ENCODE data around the gene NKAIN1.

NKAIN1 gene

GRCh38 chr1:31170486-31170735 lies 69.3 kb downstream of the NKAIN1 start:
- DNase-seq: no peak
- Histone ChIP-seq H3K9ac (ENCODE audit: low read depth, low read length) (no peak overlapping the region), H3K79me2 (ENCODE audit: insufficient read depth, low read length) (no peaks in the 10 kb centered on the region), H3K27me3 (ENCODE audit: insufficient read depth, low read length, poor library complexity) (peaks cover 4% of the 10 kb centered on the region), H3K4me1 (ENCODE audit: insufficient read depth, low read length) (no peaks in the 10 kb centered on the region), H3K27ac (ENCODE audit: low read length) (no peak overlapping the region), H3K4me2 (ENCODE audit: insufficient read depth, low read length) (no peak overlapping the region), H3K36me3 (ENCODE audit: insufficient read depth, low read length) (no peaks in the 10 kb centered on the region), H3K4me3 (ENCODE audit: low read depth in 1 of 2, low read length in 2 of 2) (no peak overlapping the region), H3K9me3 (ENCODE audit: insufficient read depth, low read length, severe bottlenecking) (no peaks in the 10 kb centered on the region), H2AFZ (ENCODE audit: low read depth, low read length) (no peak overlapping the region), H4K20me1 (ENCODE audit: insufficient read depth, low read length) (no peaks in the 10 kb centered on the region)
- TF ChIP-seq CTCF (IDR thresholded peaks at IDR 0.05; ENCODE audit: borderline replicate concordance, extremely low read depth, low read length, poor library complexity, severe bottlenecking): no peak
- no peak for TF ChIP-seq EZH2 (IDR thresholded peaks at IDR 0.05; ENCODE audit: borderline replicate concordance, low read depth, low read length, severe bottlenecking)
- ATAC-seq (ENCODE audit: insufficient read depth, low read depth): no peak

- peaks cover 6% of the 10 kb centered on the region for H3K4me1 ChIP-seq (ENCODE audit: insufficient read depth, low read length)
- no peak overlapping the region for H2AFZ ChIP-seq (ENCODE audit: low read depth, low read length)
- H3K36me3 ChIP-seq (ENCODE audit: insufficient read depth, low read length): no peaks in the 10 kb centered on the region
- no peak overlapping the region for H3K4me2 ChIP-seq (ENCODE audit: insufficient read depth, low read length)
- no peak overlapping the region for H3K27ac ChIP-seq (ENCODE audit: low read length)
- H3K79me2 ChIP-seq (ENCODE audit: insufficient read depth, low read length): no peaks in the 10 kb centered on the region
- TF ChIP-seq EZH2 (IDR thresholded peaks at IDR 0.05; ENCODE audit: borderline replicate concordance, low read depth, low read length, severe bottlenecking): no peak
- no peak for TF ChIP-seq CTCF (IDR thresholded peaks at IDR 0.05; ENCODE audit: borderline replicate concordance, extremely low read depth, low read length, poor library complexity, severe bottlenecking)
- no peak overlapping the region for H3K9ac ChIP-seq (ENCODE audit: low read depth, low read length)
- ATAC-seq (ENCODE audit: insufficient read depth, low read depth): no peak
- no peaks in the 10 kb centered on the region for H4K20me1 ChIP-seq (ENCODE audit: insufficient read depth, low read length)
- H3K27me3 ChIP-seq (ENCODE audit: insufficient read depth, low read length, poor library complexity): peaks cover 4% of the 10 kb centered on the region
- H3K9me3 ChIP-seq (ENCODE audit: insufficient read depth, low read length, severe bottlenecking): no peaks in the 10 kb centered on the region
- no peak overlapping the region for H3K4me3 ChIP-seq (ENCODE audit: low read depth in 1 of 2, low read length in 2 of 2)
- no peak for DNase-seq
Observed at GRCh38 chr1:31166462-31166861, 73.2 kb downstream of the NKAIN1 start.

- H3K27ac ChIP-seq (ENCODE audit: low read length): no peak overlapping the region
- no peaks in the 10 kb centered on the region for H3K79me2 ChIP-seq (ENCODE audit: insufficient read depth, low read length)
- no peaks in the 10 kb centered on the region for H3K36me3 ChIP-seq (ENCODE audit: insufficient read depth, low read length)
- peaks cover 4% of the 10 kb centered on the region for H3K27me3 ChIP-seq (ENCODE audit: insufficient read depth, low read length, poor library complexity)
- H3K4me2 ChIP-seq (ENCODE audit: insufficient read depth, low read length): no peak overlapping the region
- H3K4me1 ChIP-seq (ENCODE audit: insufficient read depth, low read length): peaks cover 6% of the 10 kb centered on the region
- DNase-seq (no peak), ATAC-seq (ENCODE audit: insufficient read depth, low read depth) (no peak)
- no peak overlapping the region for H3K4me3 ChIP-seq (ENCODE audit: low read depth in 1 of 2, low read length in 2 of 2)
- no peak overlapping the region for H3K9ac ChIP-seq (ENCODE audit: low read depth, low read length)
- H4K20me1 ChIP-seq (ENCODE audit: insufficient read depth, low read length): no peaks in the 10 kb centered on the region
- no peaks in the 10 kb centered on the region for H3K9me3 ChIP-seq (ENCODE audit: insufficient read depth, low read length, severe bottlenecking)
- no peak for TF ChIP-seq EZH2 (IDR thresholded peaks at IDR 0.05; ENCODE audit: borderline replicate concordance, low read depth, low read length, severe bottlenecking)
- TF ChIP-seq CTCF (IDR thresholded peaks at IDR 0.05; ENCODE audit: borderline replicate concordance, extremely low read depth, low read length, poor library complexity, severe bottlenecking): no peak
- H2AFZ ChIP-seq (ENCODE audit: low read depth, low read length): no peak overlapping the region
Observed at GRCh38 chr1:31164291-31164690, 75.4 kb downstream of the NKAIN1 start.

GRCh38 chr1:31163866-31164265 lies 75.8 kb downstream of the NKAIN1 start:
- Histone ChIP-seq H3K4me1 (ENCODE audit: insufficient read depth, low read length) (peaks cover 6% of the 10 kb centered on the region), H3K9me3 (ENCODE audit: insufficient read depth, low read length, severe bottlenecking) (no peaks in the 10 kb centered on the region), H3K27ac (ENCODE audit: low read length) (no peak overlapping the region), H4K20me1 (ENCODE audit: insufficient read depth, low read length) (no peaks in the 10 kb centered on the region), H3K36me3 (ENCODE audit: insufficient read depth, low read length) (no peaks in the 10 kb centered on the region), H3K9ac (ENCODE audit: low read depth, low read length) (no peak overlapping the region), H3K4me2 (ENCODE audit: insufficient read depth, low read length) (no peak overlapping the region), H2AFZ (ENCODE audit: low read depth, low read length) (no peak overlapping the region), H3K4me3 (ENCODE audit: low read depth in 1 of 2, low read length in 2 of 2) (no peak overlapping the region), H3K27me3 (ENCODE audit: insufficient read depth, low read length, poor library complexity) (peaks cover 4% of the 10 kb centered on the region), H3K79me2 (ENCODE audit: insufficient read depth, low read length) (no peaks in the 10 kb centered on the region)
- no peak for DNase-seq
- TF ChIP-seq EZH2 (IDR thresholded peaks at IDR 0.05; ENCODE audit: borderline replicate concordance, low read depth, low read length, severe bottlenecking) (no peak), CTCF (IDR thresholded peaks at IDR 0.05; ENCODE audit: borderline replicate concordance, extremely low read depth, low read length, poor library complexity, severe bottlenecking) (no peak)
- no peak for ATAC-seq (ENCODE audit: insufficient read depth, low read depth)
